Cerebellar cortex (tissue), 1 donor: ENCODE data around the gene TMCC1.
"Not testable (repeated sequence)": the region's sequence is repeated elsewhere in the genome, so short reads cannot be mapped to it uniquely, and the experiment has no call there.

Experiments used
- DNase-seq: peaks from one replicate; pipeline ENCODE4 v3.0.0-alpha.2; 2015; ENCODE audit warnings: low spot score

TMCC1 gene

DNA sequence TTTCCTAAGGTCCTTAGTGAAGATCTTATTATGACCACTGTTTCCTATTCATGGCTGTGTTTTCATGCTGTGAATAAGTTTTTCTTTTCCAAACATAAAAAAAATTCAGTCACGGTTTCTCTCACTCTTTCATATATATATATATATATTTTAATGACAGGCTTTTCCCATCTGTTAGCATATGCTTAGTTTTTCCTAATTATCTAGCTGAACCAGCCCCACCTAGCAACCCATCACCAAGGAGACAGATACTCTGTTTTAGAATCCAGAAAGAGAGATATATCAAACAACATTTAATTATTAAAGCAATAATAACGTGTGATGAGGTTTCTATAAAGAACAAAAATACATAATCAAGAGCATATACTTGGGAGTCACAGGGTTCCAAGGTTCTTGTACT, 58.3 kb downstream of the TMCC1 start:
- no peak for DNase-seq

- DNase-seq: no peak
Measured at GRCh38 chr3:129834580-129834979, 58.9 kb downstream of the TMCC1 start.

- DNase-seq: not testable (repeated sequence)
Measured at GRCh38 chr3:129831942-129832341, 61.6 kb downstream of the TMCC1 start.

- DNase-seq: no peak
Measured at GRCh38 chr3:129831503-129831902, 62.0 kb downstream of the TMCC1 start.

- peak; percentile 87 for DNase-seq
Measured at GRCh38 chr3:129829640-129830039, 63.9 kb downstream of the TMCC1 start.

DNA sequence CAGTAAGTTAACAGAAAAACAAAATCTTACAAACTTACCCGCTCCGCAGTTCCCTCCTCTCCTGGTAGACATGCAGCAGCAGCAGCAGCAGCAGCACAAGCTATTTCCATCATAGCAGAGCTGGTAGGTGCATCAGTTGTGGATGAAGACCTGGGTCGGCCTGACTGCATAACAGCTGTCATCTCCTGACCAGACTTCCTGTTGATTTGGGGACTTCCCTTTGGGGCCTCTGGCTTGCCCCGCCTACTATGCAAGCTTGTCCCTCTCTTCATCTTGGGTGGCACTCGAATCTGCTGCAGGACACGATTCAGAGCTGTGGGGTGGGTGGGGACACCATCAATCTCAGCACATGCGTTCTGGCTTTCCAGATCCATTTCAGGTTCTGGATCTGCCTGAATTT, 65.7 kb downstream of the TMCC1 start:
- no peak for DNase-seq

GRCh38 chr3:129824926-129825541, 68.5 kb downstream of the TMCC1 start:
- peak; percentile 66 for DNase-seq

- no peak for DNase-seq
Measured at GRCh38 chr3:129822679-129823078, 70.8 kb downstream of the TMCC1 start.

DNA sequence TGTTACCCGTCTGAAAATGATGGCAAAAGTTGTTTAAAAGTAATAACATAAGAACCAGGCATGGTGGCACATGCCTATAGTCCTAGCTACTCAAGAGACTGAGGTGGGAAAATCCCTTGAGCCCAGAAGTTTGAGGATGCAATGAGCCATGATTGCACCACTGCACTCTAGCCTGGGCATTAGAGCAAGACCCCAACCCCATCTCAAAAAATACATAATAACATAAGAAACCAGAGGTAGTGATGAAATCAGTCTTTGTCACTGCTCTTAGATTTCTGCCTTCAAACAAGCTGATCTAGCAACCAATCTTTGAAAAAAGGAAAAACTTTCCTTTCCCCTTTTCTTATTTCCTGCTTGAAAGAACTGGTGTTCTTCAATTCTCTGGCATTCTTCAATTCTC, 71.3 kb downstream of the TMCC1 start:
- DNase-seq: no peak

GRCh38 chr3:129820587-129820986, 72.9 kb downstream of the TMCC1 start:
- DNase-seq: no peak

DNA sequence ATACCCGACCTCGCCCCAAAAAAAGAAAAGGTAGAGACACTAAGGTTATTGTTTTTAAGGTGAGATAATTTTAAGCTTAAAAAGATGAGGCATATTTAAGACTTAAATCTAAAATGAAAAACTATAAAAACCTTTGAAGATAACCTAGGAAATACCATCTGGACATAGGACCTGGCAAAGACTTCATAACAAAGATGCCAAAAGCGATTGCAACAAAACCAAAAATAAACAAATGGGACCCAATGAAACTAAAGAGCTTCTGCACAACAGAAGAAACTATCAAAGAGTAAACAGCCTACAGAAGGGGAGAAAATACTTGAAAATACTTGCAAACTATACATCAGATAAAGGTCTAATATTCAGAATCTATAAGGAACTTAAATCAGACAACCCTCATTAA, 80.9 kb downstream of the TMCC1 start:
- peak; percentile 52 for DNase-seq

- no peak for DNase-seq
Measured at GRCh38 chr3:129809297-129809696, 84.2 kb downstream of the TMCC1 start.

GRCh38 chr3:129796146-129796545, 97.4 kb downstream of the TMCC1 start:
- DNase-seq: no peak

DNA sequence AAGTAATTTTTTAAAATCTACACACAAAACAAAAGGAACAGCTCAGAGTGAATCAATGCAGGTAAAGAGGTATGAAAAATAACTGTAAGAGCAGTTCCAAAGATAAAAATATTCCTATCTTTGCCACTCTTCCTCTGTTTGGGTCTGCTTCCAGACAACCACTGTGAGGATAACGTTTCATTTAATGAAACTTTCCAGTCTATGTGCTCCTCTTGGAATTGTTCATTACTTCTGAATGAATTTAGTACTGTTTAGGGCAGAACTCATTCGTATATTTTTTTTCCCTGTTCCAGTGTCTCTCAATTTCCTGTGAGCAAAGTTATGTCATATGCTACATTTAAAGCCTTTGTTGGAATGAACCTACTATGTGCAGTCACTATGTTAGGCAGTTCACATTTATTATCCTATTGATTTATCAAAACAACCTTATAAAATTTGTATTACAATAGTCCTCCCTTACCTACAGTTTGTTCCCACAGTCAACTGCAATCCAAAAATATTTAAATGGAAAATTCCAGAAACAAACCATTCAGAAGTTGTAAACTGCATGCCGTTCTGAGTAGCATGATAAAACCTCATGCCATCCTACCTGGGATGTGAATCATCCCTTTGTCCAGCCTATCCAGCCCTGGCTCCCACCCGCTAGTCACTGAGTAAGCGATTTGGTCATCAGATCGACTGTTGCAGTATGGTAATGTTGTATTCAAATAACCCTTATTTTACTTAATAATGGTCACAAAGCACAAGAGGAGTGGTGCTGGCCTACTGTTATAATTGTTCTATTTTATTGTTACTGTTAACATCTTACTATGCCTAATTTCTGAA, 98.1 kb downstream of the TMCC1 start:
- no peak for DNase-seq

DNA sequence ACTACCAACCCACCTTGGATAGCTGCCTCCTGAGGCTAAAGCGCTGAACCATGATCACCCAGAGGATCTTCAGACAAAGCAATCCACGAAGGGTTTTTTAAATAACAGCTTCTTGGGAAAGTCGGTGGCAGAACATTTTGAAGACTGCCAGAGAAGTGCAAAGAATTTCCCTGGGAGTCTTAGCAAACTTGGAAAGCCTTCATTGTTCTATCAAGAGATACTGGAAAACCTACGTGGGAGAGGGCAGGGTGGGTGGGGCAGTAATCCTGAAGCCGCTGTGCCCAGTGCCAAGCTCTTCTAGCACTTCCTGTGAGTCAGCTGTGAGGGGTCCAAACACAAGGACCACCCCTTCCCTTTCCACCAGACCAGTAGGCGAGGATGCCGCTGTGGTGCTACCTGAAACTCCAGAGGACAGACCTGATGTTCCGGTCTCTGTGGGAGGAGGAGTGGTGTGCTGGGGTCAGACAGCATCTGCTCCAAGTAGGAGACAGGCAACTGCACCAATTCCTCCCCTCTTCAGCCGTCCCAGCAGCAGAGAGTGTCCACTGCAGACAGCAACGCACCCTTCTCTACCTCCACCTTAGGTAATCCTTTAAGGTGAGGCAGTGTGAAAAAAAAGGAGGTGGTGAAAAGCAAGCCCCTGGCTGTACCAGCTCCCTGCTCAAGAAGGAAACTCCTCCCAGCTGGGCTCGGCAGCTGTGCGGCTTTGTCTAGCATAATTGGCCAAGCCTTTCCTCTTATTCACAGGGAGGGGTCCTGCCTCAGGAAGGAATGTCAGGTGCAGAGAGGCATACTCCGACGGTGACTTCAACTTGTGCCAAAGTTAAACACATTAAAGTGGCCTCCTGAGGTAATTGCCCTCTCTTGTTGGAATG, 99.0 kb downstream of the TMCC1 start:
- no peak for DNase-seq

DNA sequence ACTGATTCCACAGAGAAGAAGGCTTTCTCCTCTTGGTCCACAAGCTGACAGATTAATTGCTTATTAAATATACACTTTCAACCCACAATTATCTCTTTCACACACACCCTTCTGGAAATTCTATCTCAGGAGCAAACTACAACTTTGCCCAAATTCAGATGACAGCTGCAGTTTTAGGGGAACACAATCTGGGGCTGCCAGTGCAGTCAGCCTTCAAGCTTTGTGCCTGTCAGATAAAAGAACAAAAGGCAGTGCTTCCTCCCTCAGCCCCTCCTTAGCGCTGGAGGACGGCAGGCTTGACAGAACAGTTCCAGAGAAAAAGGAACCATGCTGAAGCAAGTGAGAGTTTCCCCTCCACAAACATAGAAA, 99.6 kb downstream of the TMCC1 start:
- DNase-seq: no peak

DNA sequence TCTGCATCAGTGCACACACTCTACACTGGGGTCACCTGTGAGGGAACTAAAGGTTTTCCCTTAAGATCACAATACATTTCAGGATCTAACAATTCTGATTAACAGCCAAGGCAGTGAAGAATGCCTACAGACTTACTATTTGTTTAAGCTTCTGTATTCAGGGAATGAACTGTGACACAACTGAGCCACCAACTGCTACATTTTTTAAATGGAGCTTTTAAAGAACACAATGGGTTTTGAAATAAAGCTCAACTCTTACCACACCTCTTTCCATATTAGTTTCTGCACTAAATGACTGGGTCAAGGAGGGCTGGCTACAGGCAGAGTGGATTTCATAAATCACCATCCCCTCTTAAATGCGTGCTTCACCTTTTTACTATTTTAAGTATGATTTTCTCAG, 100.2 kb downstream of the TMCC1 start:
- no peak for DNase-seq

DNA sequence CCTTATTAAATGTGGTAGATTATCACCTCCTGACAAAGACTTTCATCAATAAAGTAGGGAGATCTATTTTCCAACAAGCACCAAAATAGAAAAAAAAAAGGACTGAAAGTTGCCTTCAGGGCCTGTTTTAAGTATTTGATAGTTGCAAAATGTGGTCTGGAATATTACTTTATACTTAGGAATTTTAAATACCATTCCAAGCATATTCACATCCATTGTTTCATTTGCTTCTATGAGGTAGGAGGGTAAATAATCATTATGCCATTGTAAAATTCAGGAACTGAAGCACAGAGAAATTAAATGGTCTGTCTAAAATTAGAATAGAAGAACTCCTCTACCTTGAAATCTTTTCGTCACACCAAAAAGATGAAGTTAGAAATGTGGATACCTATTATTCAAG, 110.0 kb downstream of the TMCC1 start:
- no peak for DNase-seq

DNA sequence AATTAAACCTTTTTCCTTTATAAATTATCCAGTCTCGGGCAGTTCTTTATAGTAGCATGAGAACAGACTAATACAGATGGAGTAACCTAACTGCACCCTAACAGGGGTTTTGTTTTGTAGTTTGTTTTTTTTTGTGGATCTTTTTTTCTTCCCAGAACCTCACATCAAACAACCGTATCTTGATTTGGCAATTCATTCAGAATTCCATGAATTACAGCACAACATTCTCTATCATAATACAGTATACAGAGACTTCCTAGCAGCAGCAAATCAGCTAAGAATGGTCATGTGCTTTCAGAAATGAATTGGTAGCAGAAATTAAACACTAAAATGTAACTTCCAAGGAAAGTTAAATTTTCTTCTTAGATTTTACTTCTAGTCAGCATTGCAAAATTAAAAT, 114.6 kb downstream of the TMCC1 start:
- no peak for DNase-seq

GRCh38 chr3:129777806-129778205, 115.7 kb downstream of the TMCC1 start:
- DNase-seq: peak; percentile 18

- DNase-seq: no peak
Measured at GRCh38 chr3:129775870-129776269, 117.6 kb downstream of the TMCC1 start.

- DNase-seq: no peak
Measured at GRCh38 chr3:129773691-129774663, 119.5 kb downstream of the TMCC1 start.
